Measurements from ENCODE around the gene SOCS7.

- TF ChIP-seq ZNF274 (IDR thresholded peaks at IDR 0.05; ENCODE audit: low read depth, low read length): no peak
- no peak for TF ChIP-seq YY1 (IDR thresholded peaks at IDR 0.05; ENCODE audit: insufficient read depth, insufficient read length)
Observed at GRCh38 chr17:38405654-38406053, 54.0 kb downstream of the SOCS7 start.

Measured in NT2/D1 (cell line).